Activated CD4-positive, alpha-beta T cell treated with anti-CD3 and anti-CD28 coated beads for 24 hours (primary cell): Measurements from ENCODE around the gene TECR.
"Not testable (repeated sequence)": the region's sequence is repeated elsewhere in the genome, so short reads cannot be mapped to it uniquely, and the experiment has no call there.

Source experiments
- DNase-seq, 2 donors: peaks; one replicate each; pipeline ENCODE4 v3.0.0-alpha.2; 2020; ENCODE audit warnings: low read depth in 2 of 2

TECR gene

GRCh38 chr19:14561847-14562351 lies 32.5 kb downstream of the TECR start:
- DNase-seq = no peak

GRCh38 chr19:14562660-14563589 lies 33.5 kb downstream of the TECR start:
- no peak for DNase-seq

GRCh38 chr19:14563590-14563926 lies 34.2 kb downstream of the TECR start:
- no peak for DNase-seq

GRCh38 chr19:14563989-14564651 lies 34.7 kb downstream of the TECR start:
- DNase-seq = peak; percentile 31 to 60

- DNase-seq = not testable (repeated sequence)
Measured at GRCh38 chr19:14564652-14565297, 35.4 kb downstream of the TECR start.

GRCh38 chr19:14565298-14565679 lies 35.9 kb downstream of the TECR start:
- DNase-seq = no peak

- no peak for DNase-seq
Measured at GRCh38 chr19:14565765-14566711, 36.6 kb downstream of the TECR start.

- no peak for DNase-seq
Measured at GRCh38 chr19:14566712-14567077, 37.3 kb downstream of the TECR start.

- no peak for DNase-seq
Measured at GRCh38 chr19:14567079-14567478, 37.7 kb downstream of the TECR start.

GRCh38 chr19:14570864-14571527 lies 41.6 kb downstream of the TECR start:
- no peak for DNase-seq

GRCh38 chr19:14571695-14572490 lies 42.5 kb downstream of the TECR start, which contains the start of gene NDUFB7:
NDUFB7 (minus strand) TSS chr19:14572066; CDS start chr19:14572000, 66 bp downstream.
- DNase-seq = peak; percentile 81 to 83

- DNase-seq = no peak
Measured at GRCh38 chr19:14575428-14575980, 46.1 kb downstream of the TECR start.

GRCh38 chr19:14576363-14576762 lies 47.0 kb downstream of the TECR start:
- DNase-seq = no peak

GRCh38 chr19:14577264-14577663 lies 47.9 kb downstream of the TECR start:
- DNase-seq = no peak

GRCh38 chr19:14577885-14578427 lies 48.6 kb downstream of the TECR start:
- DNase-seq = no peak

- DNase-seq = peak; percentile 43 to 50
Measured at GRCh38 chr19:14580623-14581237, 51.3 kb downstream of the TECR start.

GRCh38 chr19:14582894-14583340 lies 53.5 kb downstream of the TECR start, which contains the start of gene CLEC17A:
CLEC17A (plus strand) TSS chr19:14583084; CDS start chr19:14583161, 77 bp downstream.
- no peak for DNase-seq

- not testable (repeated sequence) for DNase-seq
Measured at GRCh38 chr19:14584372-14584771, 55.0 kb downstream of the TECR start.
